Endometrium (tissue), 2 donors: Measurements from ENCODE around the gene LYZL6.

Source experiments
- FAIRE-seq: peaks from 2 replicates; lab custom pipeline; 2012; peaks lifted over from hg19 to GRCh38; lab: Jason Lieb, UNC
- donor health status: control.
- donor health status: control.

Gene LYZL6

GRCh38 chr17:35943537-35943936 is at the start of gene LYZL6:
TSS of gene LYZL6 (minus strand) at chr17:35943713. CDS start at chr17:35939356, 4,357 bp downstream.
- no peak for FAIRE-seq

- FAIRE-seq, result no peak
Observed at GRCh38 chr17:35991075-35991474, 47.6 kb upstream of the LYZL6 start.

GRCh38 chr17:35988164-35988563 is 44.7 kb upstream of the LYZL6 start:
- no peak for FAIRE-seq

GRCh38 chr17:35986643-35987042 is 43.1 kb upstream of the LYZL6 start, which contains the start of gene CCL14:
TSS of gene CCL14 (minus strand) at chr17:35986729. CDS start at chr17:35986649, 80 bp downstream.
- FAIRE-seq, result no peak

GRCh38 chr17:35984140-35984539 is 40.6 kb upstream of the LYZL6 start:
- no peak for FAIRE-seq

- no peak for FAIRE-seq
Observed at GRCh38 chr17:35982409-35983191, 39.1 kb upstream of the LYZL6 start.

- FAIRE-seq, result no peak
Observed at GRCh38 chr17:35981908-35982330, 38.4 kb upstream of the LYZL6 start.

- FAIRE-seq, result no peak
Observed at GRCh38 chr17:35981246-35981645, 37.7 kb upstream of the LYZL6 start, which contains the start of gene CCL16. TSS of gene CCL16 (minus strand) at chr17:35981497. CDS start at chr17:35981420, 77 bp downstream.

- FAIRE-seq, result no peak
Observed at GRCh38 chr17:35978346-35978745, 34.8 kb upstream of the LYZL6 start.

GRCh38 chr17:35977509-35977908 is 34.0 kb upstream of the LYZL6 start:
- FAIRE-seq, result no peak

- no peak for FAIRE-seq
Observed at GRCh38 chr17:35973333-35974260, 30.1 kb upstream of the LYZL6 start.

GRCh38 chr17:35972945-35973332 is 29.4 kb upstream of the LYZL6 start:
- FAIRE-seq, result no peak

- no peak for FAIRE-seq
Observed at GRCh38 chr17:35972535-35972934, 29.0 kb upstream of the LYZL6 start.

GRCh38 chr17:35972066-35972465 is 28.6 kb upstream of the LYZL6 start:
- no peak for FAIRE-seq

GRCh38 chr17:35969558-35970380 is 26.3 kb upstream of the LYZL6 start:
- no peak for FAIRE-seq

GRCh38 chr17:35968520-35969054 is 25.1 kb upstream of the LYZL6 start:
- FAIRE-seq, result no peak

- FAIRE-seq, result no peak
Observed at GRCh38 chr17:35965272-35965671, 21.8 kb upstream of the LYZL6 start.

- FAIRE-seq, result no peak
Observed at GRCh38 chr17:35963663-35964062, 20.1 kb upstream of the LYZL6 start.

GRCh38 chr17:35953720-35954119 is 10.2 kb upstream of the LYZL6 start:
- no peak for FAIRE-seq

- no peak for FAIRE-seq
Observed at GRCh38 chr17:35949401-35949800, 5.9 kb upstream of the LYZL6 start.

- FAIRE-seq, result no peak
Observed at GRCh38 chr17:35948092-35948491, 4.6 kb upstream of the LYZL6 start.

GRCh38 chr17:35947156-35947585 is 3.7 kb upstream of the LYZL6 start:
- no peak for FAIRE-seq
